PC-9 (cell line): Measurements from ENCODE around the gene REC114. TPM values are rescaled to one million over a fixed set of nuclear protein-coding genes. Genes with fewer than 3 reads are reported as not detected.

Source experiments
- BruUV-seq: library from RNA; stranded (reverse); fragments of 400-500 nt; replicated peaks from 2 replicates; lab custom pipeline; 2021; lab: Mats Ljungman, UMichigan
- CTCF ChIA-PET: fragments of 300-600 bp; sonication (Branson Sonifier 250); formaldehyde crosslinking; loops from one replicate; lab custom pipeline; 2022; ENCODE audit warnings: antibody characterized with exemption; lab: Charles Lee
- POLR2A ChIA-PET: fragments of 300-600 bp; sonication (Branson Sonifier 250); formaldehyde crosslinking; loops from one replicate; lab custom pipeline; 2022; ENCODE audit warnings: antibody characterized with exemption; ENCODE audit not compliant: unreplicated experiment; lab: Charles Lee
- DNase-seq, 2 experiments: peaks; one replicate each; pipeline versions ENCODE4 v3.0.0 to v3.0.0-alpha.2; 2015 to 2022; ENCODE audit warnings: mixed read lengths in 1 of 2
- H2AFZ ChIP-seq: fragments of 200-600 bp; sonication (generic); 2 replicates; pipeline ENCODE4 v1.8.1; 2017; ENCODE audit warnings: antibody characterized with exemption
- H3F3A ChIP-seq: fragments of 200-600 bp; sonication (generic); 2 replicates; pipeline ENCODE4 v1.8.1; 2017; ENCODE audit warnings: antibody characterized with exemption, mild to moderate bottlenecking, low read depth; ENCODE audit not compliant: insufficient read depth
- H3K27ac ChIP-seq: fragments of 200-600 bp; sonication (generic); 2 replicates; pipeline ENCODE4 v1.6.1; 2016; ENCODE audit warnings: mixed run types
- H3K27me3 ChIP-seq: fragments of 200-600 bp; sonication (generic); 2 replicates; pipeline ENCODE4 v1.6.1; 2016; ENCODE audit warnings: low read depth, mixed run types; ENCODE audit not compliant: insufficient read depth
- H3K36me3 ChIP-seq: fragments of 200-600 bp; sonication (generic); 2 replicates; pipeline ENCODE4 v1.6.1; 2016; ENCODE audit warnings: low read depth, mixed run types
- H3K4me1 ChIP-seq: fragments of 200-600 bp; sonication (generic); replicated peaks from 2 replicates; pipeline ENCODE4 v1.6.1; 2016; ENCODE audit warnings: mixed run types; ENCODE audit not compliant: insufficient read depth
- H3K4me2 ChIP-seq: fragments of 200-600 bp; sonication (generic); 2 replicates; pipeline ENCODE4 v1.6.1; 2017; ENCODE audit warnings: mixed run types
- H3K4me3 ChIP-seq: fragments of 200-600 bp; sonication (generic); 2 replicates; pipeline ENCODE4 v1.6.1; 2016; ENCODE audit warnings: mixed run types
- H3K79me2 ChIP-seq: fragments of 200-600 bp; sonication (generic); 2 replicates; pipeline ENCODE4 v1.6.1; 2017; ENCODE audit warnings: low read depth, mixed run types
- H3K9me2 ChIP-seq: fragments of 200-600 bp; sonication (generic); 2 replicates; pipeline ENCODE4 v1.8.1; 2017; ENCODE audit warnings: mild to moderate bottlenecking; ENCODE audit not compliant: insufficient read depth
- H3K9me3 ChIP-seq: fragments of 200-600 bp; sonication (generic); 2 replicates; pipeline ENCODE4 v1.8.1; 2016; ENCODE audit warnings: low read depth; ENCODE audit not compliant: insufficient read depth
- H4K20me1 ChIP-seq: fragments of 200-600 bp; sonication (generic); 2 replicates; pipeline ENCODE4 v1.8.1; 2017; ENCODE audit not compliant: insufficient read depth
- EZH2 ChIP-seq: fragments of 200-600 bp; sonication (generic); IDR thresholded peaks from 2 replicates; pipeline ENCODE4 v1.8.0; 2017; ENCODE audit warnings: antibody characterized with exemption, low read depth
- intact Hi-C: fragments of 100-400 bp; cut with micrococcal nuclease; formaldehyde crosslinking; loops from one replicate; pipeline ENCODE4 v1.10.0; 2022; ENCODE audit not compliant: unreplicated experiment
- total RNA-seq: library from RNA; stranded (reverse); gene quantifications from 2 replicates; pipeline ENCODE4 v1.2.3, GENCODE V29; 2021
- TF ChIP-seq, protein P1 (sequence below): fragments of 200-600 bp; sonication (generic); conservative IDR thresholded peaks from 2 replicates; pipeline ENCODE4 v1.6.1; 2017; ENCODE audit warnings: mixed run types, antibody characterized with exemption, mild to moderate bottlenecking, moderate library complexity

The REC114 gene
- total RNA-seq, 1 experiment from 2014 or later, result not detected

- no peak overlapping the region for H2AFZ ChIP-seq
- no peaks in the 10 kb centered on the region for H3K36me3 ChIP-seq
- H3K4me1 ChIP-seq, result no peaks in the 10 kb centered on the region
- H4K20me1 ChIP-seq, result no peaks in the 10 kb centered on the region
- TF ChIP-seq, protein P1, sequence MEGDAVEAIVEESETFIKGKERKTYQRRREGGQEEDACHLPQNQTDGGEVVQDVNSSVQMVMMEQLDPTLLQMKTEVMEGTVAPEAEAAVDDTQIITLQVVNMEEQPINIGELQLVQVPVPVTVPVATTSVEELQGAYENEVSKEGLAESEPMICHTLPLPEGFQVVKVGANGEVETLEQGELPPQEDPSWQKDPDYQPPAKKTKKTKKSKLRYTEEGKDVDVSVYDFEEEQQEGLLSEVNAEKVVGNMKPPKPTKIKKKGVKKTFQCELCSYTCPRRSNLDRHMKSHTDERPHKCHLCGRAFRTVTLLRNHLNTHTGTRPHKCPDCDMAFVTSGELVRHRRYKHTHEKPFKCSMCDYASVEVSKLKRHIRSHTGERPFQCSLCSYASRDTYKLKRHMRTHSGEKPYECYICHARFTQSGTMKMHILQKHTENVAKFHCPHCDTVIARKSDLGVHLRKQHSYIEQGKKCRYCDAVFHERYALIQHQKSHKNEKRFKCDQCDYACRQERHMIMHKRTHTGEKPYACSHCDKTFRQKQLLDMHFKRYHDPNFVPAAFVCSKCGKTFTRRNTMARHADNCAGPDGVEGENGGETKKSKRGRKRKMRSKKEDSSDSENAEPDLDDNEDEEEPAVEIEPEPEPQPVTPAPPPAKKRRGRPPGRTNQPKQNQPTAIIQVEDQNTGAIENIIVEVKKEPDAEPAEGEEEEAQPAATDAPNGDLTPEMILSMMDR, result no peak
- TF ChIP-seq EZH2, result no peak
- DNase-seq, result no peak
- no peak overlapping the region for H3K4me3 ChIP-seq
- intact Hi-C loops, result no loop called here
- H3F3A ChIP-seq, result no peaks in the 10 kb centered on the region; the same call in 1 of the 2 replicates
- no peaks in the 10 kb centered on the region for H3K9me2 ChIP-seq
- H3K79me2 ChIP-seq, result no peaks in the 10 kb centered on the region
- CTCF ChIA-PET, result no interaction called here
- H3K9me3 ChIP-seq, result no peaks in the 10 kb centered on the region
- BruUV-seq, result no TSS peak
- POLR2A ChIA-PET, result no interaction called here
- H3K27ac ChIP-seq, result no peak overlapping the region
- H3K27me3 ChIP-seq, result no peaks in the 10 kb centered on the region
- no peak overlapping the region for H3K4me2 ChIP-seq
Measured at GRCh38 chr15:73403171-73403570, 39.8 kb upstream of the REC114 start.

DNA sequence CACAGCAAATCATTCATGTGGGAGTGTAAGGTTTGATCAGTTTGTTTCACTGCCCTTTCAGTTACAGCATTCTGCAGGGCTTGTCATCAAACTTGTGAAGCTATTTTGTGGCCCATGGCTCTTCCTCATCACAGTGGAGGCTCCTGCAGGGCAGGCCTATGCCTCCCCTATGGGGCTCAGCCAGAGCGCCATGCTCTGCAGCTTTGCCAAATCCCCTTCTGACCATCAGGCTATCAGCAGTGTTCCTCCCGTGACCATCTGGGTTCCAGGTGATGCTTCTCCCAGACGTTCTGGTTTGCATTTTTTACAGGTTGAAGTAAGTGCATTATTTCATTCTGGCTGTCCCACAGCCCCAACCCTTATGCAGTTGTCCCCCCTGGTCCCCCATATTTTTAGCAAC is 28.1 kb upstream of the REC114 start:
- Histone ChIP-seq H4K20me1 (no peaks in the 10 kb centered on the region; the same call in 1 of the 2 replicates), H3K4me1 (no peaks in the 10 kb centered on the region), H3K27me3 (no peaks in the 10 kb centered on the region), H2AFZ (no peak overlapping the region), H3K27ac (no peak overlapping the region), H3F3A (no peaks in the 10 kb centered on the region), H3K79me2 (no peaks in the 10 kb centered on the region), H3K9me3 (no peaks in the 10 kb centered on the region), H3K4me3 (no peak overlapping the region), H3K9me2 (no peaks in the 10 kb centered on the region), H3K36me3 (no peaks in the 10 kb centered on the region), H3K4me2 (no peak overlapping the region)
- intact Hi-C loops, result no loop called here
- BruUV-seq, result no TSS peak
- CTCF ChIA-PET, result no interaction called here
- POLR2A ChIA-PET, result no interaction called here
- no peak for DNase-seq
- TF ChIP-seq, protein P1, result no peak
- no peak for TF ChIP-seq EZH2

DNA sequence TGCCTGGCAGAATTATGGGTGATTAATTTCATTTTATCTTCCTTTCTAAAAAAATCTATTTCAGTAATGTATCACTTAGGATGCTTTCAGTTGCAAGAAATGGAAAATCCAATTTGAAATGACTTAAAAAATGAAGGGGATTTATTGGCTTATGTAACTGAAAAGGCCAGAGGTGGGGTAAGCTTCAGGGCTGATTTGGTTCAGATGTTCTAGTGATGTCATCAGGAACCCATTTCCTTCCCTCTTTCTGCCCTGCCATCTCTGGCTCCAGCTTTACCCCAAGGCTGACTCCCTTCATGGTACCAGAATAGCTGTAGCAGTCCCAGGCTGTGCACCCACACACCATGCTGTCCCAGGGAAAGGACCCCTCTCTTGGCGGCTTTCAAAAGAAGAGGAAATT is 18.5 kb upstream of the REC114 start:
- Histone ChIP-seq H3K36me3 (no peaks in the 10 kb centered on the region), H3K9me2 (no peaks in the 10 kb centered on the region), H3F3A (no peaks in the 10 kb centered on the region), H3K27ac (no peak overlapping the region), H3K4me3 (no peak overlapping the region), H4K20me1 (no peaks in the 10 kb centered on the region), H3K79me2 (no peaks in the 10 kb centered on the region), H3K27me3 (no peaks in the 10 kb centered on the region; the same call in 1 of the 2 replicates), H3K9me3 (no peaks in the 10 kb centered on the region), H2AFZ (no peak overlapping the region), H3K4me1 (no peaks in the 10 kb centered on the region), H3K4me2 (no peak overlapping the region)
- no TSS peak for BruUV-seq
- no peak for DNase-seq
- TF ChIP-seq, protein P1, result no peak
- POLR2A ChIA-PET, result no interaction called here
- intact Hi-C loops, result no loop called here
- CTCF ChIA-PET, result no interaction called here
